Measurements from ENCODE around the gene SLC12A5. TPM values are rescaled to one million over a fixed set of nuclear protein-coding genes. Genes with fewer than 3 reads are reported as not detected.

SLC12A5 gene
- total and polyA plus RNA-seq, 9 of the 15 experiments (the other 6 are each of a cell fraction or from before 2014, with no cell fraction given) = 0.36 to 7.5 (median 2.1) TPM

DNA sequence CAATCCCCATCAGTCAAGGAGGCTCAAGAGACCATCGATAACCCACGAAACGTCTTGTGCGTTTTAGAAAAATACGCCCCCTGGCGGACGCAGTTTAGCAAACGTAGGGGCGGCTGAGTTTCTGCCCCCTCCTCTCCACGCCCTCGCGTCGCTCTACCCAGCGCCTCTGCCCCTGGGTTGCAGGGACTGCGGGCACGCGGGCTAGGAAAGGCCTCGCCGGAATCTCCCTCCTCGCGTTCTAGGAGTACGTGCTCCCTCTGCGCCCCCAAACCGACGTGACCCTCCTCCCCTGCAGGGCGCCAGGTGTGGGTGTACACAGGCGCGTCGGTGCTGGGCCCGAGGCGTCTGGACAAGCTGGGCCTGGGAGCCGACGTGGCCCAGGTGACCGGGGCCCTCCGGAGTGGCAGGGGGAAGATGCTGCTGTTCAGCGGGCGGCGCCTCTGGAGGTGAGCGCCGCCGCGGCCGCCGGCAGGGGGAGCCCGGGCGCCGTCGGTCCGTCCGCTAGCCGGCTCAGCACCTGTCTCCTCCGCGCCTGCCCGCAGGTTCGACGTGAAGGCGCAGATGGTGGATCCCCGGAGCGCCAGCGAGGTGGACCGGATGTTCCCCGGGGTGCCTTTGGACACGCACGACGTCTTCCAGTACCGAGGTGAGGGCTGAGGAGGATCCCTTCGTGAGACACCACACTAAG, 15.0 kb upstream of the SLC12A5 start (continued):
- no peak for TF ChIP-seq RHOXF2B (CRISPR knock-in tag; conservative IDR thresholded peaks at IDR 0.05)
- TF ChIP-seq MTA3 (IDR thresholded peaks at IDR 0.05; ENCODE audit: borderline replicate concordance) = peak; percentile 72; the same call in 1 of the 2 replicates
- TF ChIP-seq PHF21A (IDR thresholded peaks at IDR 0.05; ENCODE audit: borderline replicate concordance, low read depth) = no peak
- TF ChIP-seq, protein P1, sequence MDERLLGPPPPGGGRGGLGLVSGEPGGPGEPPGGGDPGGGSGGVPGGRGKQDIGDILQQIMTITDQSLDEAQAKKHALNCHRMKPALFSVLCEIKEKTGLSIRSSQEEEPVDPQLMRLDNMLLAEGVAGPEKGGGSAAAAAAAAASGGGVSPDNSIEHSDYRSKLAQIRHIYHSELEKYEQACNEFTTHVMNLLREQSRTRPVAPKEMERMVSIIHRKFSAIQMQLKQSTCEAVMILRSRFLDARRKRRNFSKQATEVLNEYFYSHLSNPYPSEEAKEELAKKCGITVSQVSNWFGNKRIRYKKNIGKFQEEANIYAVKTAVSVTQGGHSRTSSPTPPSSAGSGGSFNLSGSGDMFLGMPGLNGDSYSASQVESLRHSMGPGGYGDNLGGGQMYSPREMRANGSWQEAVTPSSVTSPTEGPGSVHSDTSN (CRISPR knock-in tag; IDR thresholded peaks at IDR 0.05; ENCODE audit: low read depth) = no peak
- TF ChIP-seq, protein P1 (tag; conservative IDR thresholded peaks at IDR 0.05; ENCODE audit: low read depth) = 0 out of 2 replicates have a peak, but pooled peaks have one; percentile 38
- TF ChIP-seq, protein P2, sequence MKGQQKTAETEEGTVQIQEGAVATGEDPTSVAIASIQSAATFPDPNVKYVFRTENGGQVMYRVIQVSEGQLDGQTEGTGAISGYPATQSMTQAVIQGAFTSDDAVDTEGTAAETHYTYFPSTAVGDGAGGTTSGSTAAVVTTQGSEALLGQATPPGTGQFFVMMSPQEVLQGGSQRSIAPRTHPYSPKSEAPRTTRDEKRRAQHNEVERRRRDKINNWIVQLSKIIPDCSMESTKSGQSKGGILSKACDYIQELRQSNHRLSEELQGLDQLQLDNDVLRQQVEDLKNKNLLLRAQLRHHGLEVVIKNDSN (CRISPR knock-in tag; IDR thresholded peaks at IDR 0.05) = no peak
- TF ChIP-seq CXXC5 (CRISPR knock-in tag; IDR thresholded peaks at IDR 0.05) = peak; percentile 51
- no peak for TF ChIP-seq BACH1 (tag; IDR thresholded peaks at IDR 0.05)
- TF ChIP-seq JUND (IDR thresholded peaks at IDR 0.05; ENCODE audit: borderline replicate concordance, low read depth, low read length) = no peak
- TF ChIP-seq JUND (tag; IDR thresholded peaks at IDR 0.05; ENCODE audit: borderline replicate concordance, low read depth, low read length) = no peak
- TF ChIP-seq ZNF551 (CRISPR knock-in tag; IDR thresholded peaks at IDR 0.05) = no peak
- TF ChIP-seq, protein P3, sequence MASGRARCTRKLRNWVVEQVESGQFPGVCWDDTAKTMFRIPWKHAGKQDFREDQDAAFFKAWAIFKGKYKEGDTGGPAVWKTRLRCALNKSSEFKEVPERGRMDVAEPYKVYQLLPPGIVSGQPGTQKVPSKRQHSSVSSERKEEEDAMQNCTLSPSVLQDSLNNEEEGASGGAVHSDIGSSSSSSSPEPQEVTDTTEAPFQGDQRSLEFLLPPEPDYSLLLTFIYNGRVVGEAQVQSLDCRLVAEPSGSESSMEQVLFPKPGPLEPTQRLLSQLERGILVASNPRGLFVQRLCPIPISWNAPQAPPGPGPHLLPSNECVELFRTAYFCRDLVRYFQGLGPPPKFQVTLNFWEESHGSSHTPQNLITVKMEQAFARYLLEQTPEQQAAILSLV (tag; IDR thresholded peaks at IDR 0.05) = no peak
- TF ChIP-seq ZFP30 (CRISPR knock-in tag; IDR thresholded peaks at IDR 0.05; ENCODE audit: borderline replicate concordance) = no peak
- no peak for TF ChIP-seq POLR3G (IDR thresholded peaks at IDR 0.05; ENCODE audit: extremely low read depth, insufficient read length, insufficient replicate concordance)
- TF ChIP-seq U2AF1 (optimal IDR thresholded peaks at IDR 0.05; ENCODE audit: low read depth, low read length) = peak; percentile 66
- no peak for TF ChIP-seq SMAD3 (CRISPR knock-in tag; conservative IDR thresholded peaks at IDR 0.05)
- TF ChIP-seq PPARD (CRISPR knock-in tag; IDR thresholded peaks at IDR 0.05) = no peak
- TF ChIP-seq PCBP2 (IDR thresholded peaks at IDR 0.05; ENCODE audit: low read depth, low read length, poor library complexity, severe bottlenecking) = no peak
- TF ChIP-seq OTX1 (CRISPR knock-in tag; IDR thresholded peaks at IDR 0.05) = no peak
- no peak for TF ChIP-seq ZNF57 (CRISPR knock-in tag; IDR thresholded peaks at IDR 0.05)
- TF ChIP-seq CEBPG (CRISPR knock-in tag; IDR thresholded peaks at IDR 0.05) = no peak
- TF ChIP-seq CEBPG (tag; conservative IDR thresholded peaks at IDR 0.05 in 1 of 2, IDR thresholded peaks at IDR 0.05 in 1 of 2) = no peak
- no peak for TF ChIP-seq GATAD2B (IDR thresholded peaks at IDR 0.05; ENCODE audit: borderline replicate concordance)
- TF ChIP-seq HEY1 (CRISPR knock-in tag; IDR thresholded peaks at IDR 0.05; ENCODE audit: borderline replicate concordance) = no peak
- no peak for TF ChIP-seq ZNF778 (CRISPR knock-in tag; IDR thresholded peaks at IDR 0.05)

Data from K562 (cell line).